Spleen (tissue), 11 donors: ENCODE measurements around the gene RERE. TPM values are rescaled to one million over a fixed set of nuclear protein-coding genes. Genes with fewer than 3 reads are reported as not detected.

ENCODE experiments used
- DNase-seq: peaks from one replicate; pipeline ENCODE4 v3.0.0-alpha.2; 2020
- H3K27ac ChIP-seq, 8 donors: fragments of 200-600 bp; sonication (generic) in 7 of 8; 1 replicate in 4 of 8; 2 replicates in 4 of 8; pipeline versions ENCODE4 v1.5.0 to v1.8.0; 2016 to 2021; ENCODE audit warnings: inconsistent platforms in 4 of 8, mild to moderate bottlenecking in 4 of 8, moderate library complexity in 1 of 8
- H3K27me3 ChIP-seq, 7 donors: fragments of 200-600 bp; sonication (generic) in 6 of 7; replicated peaks in 1 of 7; 1 replicate in 4 of 7; 2 replicates in 3 of 7; pipeline versions ENCODE4 v1.5.0 to v1.8.0; 2016 to 2021; ENCODE audit warnings: inconsistent platforms in 3 of 7, mild to moderate bottlenecking in 1 of 7
- H3K36me3 ChIP-seq, 6 donors: fragments of 200-600 bp; sonication (generic) in 5 of 6; 1 replicate in 4 of 6; 2 replicates in 2 of 6; pipeline versions ENCODE4 v1.5.0 to v1.8.0; 2016 to 2021; ENCODE audit warnings: inconsistent platforms in 2 of 6
- H3K4me1 ChIP-seq, 6 donors: fragments of 200-600 bp; sonication (generic) in 5 of 6; 1 replicate in 3 of 6; 2 replicates in 3 of 6; pipeline versions ENCODE4 v1.5.0 to v1.8.0; 2016 to 2021; ENCODE audit warnings: inconsistent platforms in 3 of 6
- H3K4me3 ChIP-seq, 8 donors: fragments of 200-600 bp; sonication (generic) in 7 of 8; 1 replicate in 4 of 8; 2 replicates in 4 of 8; pipeline versions ENCODE4 v1.5.0 to v1.8.0; 2016 to 2021; ENCODE audit warnings: inconsistent platforms in 4 of 8, mild to moderate bottlenecking in 4 of 8, moderate library complexity in 2 of 8
- H3K9me3 ChIP-seq, 8 donors: fragments of 200-600 bp; sonication (generic) in 7 of 8; 1 replicate in 4 of 8; 2 replicates in 4 of 8; pipeline versions ENCODE4 v1.5.0 to v1.8.0; 2016 to 2021; ENCODE audit warnings: inconsistent platforms in 4 of 8
- POLR2A ChIP-seq, 3 donors: fragments of 450-650 bp; IDR thresholded peaks; one replicate each; pipeline ENCODE4 v1.5.1; 2017; ENCODE audit warnings: antibody characterized with exemption in 3 of 3, mild to moderate bottlenecking in 1 of 3
- POLR2AphosphoS5 ChIP-seq, 3 donors: sonication (generic); formaldehyde crosslinking; IDR thresholded peaks; one replicate each; pipeline ENCODE4 v1.5.1; 2017; ENCODE audit warnings: antibody characterized with exemption in 3 of 3
- WGBS, 5 donors: extraction: QIAGEN DNeasy Blood & Tissue Kit in 3 of 5; methylation state at CpG; one replicate each; pipeline versions ENCODE4 v1.1.5 to v1.1.7; 2013 to 2018; 5-methylcytosine and 5-hydroxymethylcytosine counted together
- intact Hi-C: fragments of 100-400 bp; cut with DNase I; formaldehyde crosslinking; loops from one replicate; pipeline ENCODE4 v1.15.0; 2023; ENCODE audit warnings: low total_unique reads
- polyA plus RNA-seq, 3 donors: library from polyadenylated mRNA; stranded (reverse); fragments of 200-250 nt; gene quantifications; one replicate each; pipeline ENCODE4 v1.2.1, GENCODE V29; 2013
- total RNA-seq, 7 donors: library from RNA; depleted of rRNA in 3 of 7; stranded (reverse); fragments of >200 nt in 3 of 7; fragmentation: NEBNext Ultra II Directional in 4 of 7; extraction: Animal tissue kit (Norgen Biotek cat#: 25700) in 4 of 7; gene quantifications; one replicate each; pipeline versions ENCODE4 v1.1.0 to v1.2.1, GENCODE V29; 2016 to 2021
- TF ChIP-seq, protein P1 (sequence below), 11 experiments: fragments of 200-600 bp in 7 of 11; fragments of 450-650 bp in 4 of 11; sonication (generic) in 4 of 11; IDR thresholded peaks in 8 of 11; conservative IDR thresholded peaks in 3 of 11; 1 replicate in 7 of 11; 2 replicates in 4 of 11; pipeline versions ENCODE4 v1.4.0 to v1.8.0; 2016 to 2021; ENCODE audit warnings: antibody characterized with exemption in 11 of 11, inconsistent platforms in 4 of 11, mild to moderate bottlenecking in 1 of 11
- donor health status: healthy with polysubstance abuse.
- donor health status: DM: no; HTN: no; CAD: no; lungs with moderate emphysema.
- donor health status: DM: no; HTN: no; CAD: no.
- donor health status: Bipolar disorder and iron deficiency.
- donor health status: healthy.
- donor health status: DM: no; HTN: no; CAD: no.
- donor health status: DM: yes; HTN: yes; CAD: no.

Gene RERE
- total and polyA plus RNA-seq, 10 donors = 10.3 to 149 (median 117) TPM

DNA sequence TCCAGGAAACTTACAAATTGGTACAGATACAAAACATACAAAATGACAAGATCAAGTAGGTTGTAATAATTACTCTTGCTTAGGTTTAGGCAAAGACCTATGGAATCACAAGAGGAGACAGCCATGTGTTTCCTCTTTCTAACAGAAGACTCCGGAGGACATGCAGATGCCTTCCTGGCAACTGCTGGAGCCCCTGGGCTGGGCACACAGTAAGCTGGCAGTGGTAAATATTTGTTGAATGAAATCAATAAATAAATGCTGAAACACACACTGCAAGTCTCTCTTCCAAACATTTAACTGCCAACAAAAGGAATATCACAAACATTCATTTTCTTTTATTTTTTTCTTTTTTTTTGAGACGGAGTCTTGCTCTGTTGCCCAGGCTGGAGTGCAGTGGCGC is 350.1 kb downstream of the RERE start:
- Histone ChIP-seq H3K27me3 (no peaks in the 10 kb centered on the region), H3K4me1 (peaks cover 24 to 62% (median 42%) of the 10 kb centered on the region in 6 donors), H3K36me3 (peaks cover 0 to 23% (median 2%) of the 10 kb centered on the region in 6 donors), H3K4me3 (no peak overlapping the region), H3K9me3 (no peaks in the 10 kb centered on the region), H3K27ac (no peak overlapping the region)
- TF ChIP-seq, protein P1, sequence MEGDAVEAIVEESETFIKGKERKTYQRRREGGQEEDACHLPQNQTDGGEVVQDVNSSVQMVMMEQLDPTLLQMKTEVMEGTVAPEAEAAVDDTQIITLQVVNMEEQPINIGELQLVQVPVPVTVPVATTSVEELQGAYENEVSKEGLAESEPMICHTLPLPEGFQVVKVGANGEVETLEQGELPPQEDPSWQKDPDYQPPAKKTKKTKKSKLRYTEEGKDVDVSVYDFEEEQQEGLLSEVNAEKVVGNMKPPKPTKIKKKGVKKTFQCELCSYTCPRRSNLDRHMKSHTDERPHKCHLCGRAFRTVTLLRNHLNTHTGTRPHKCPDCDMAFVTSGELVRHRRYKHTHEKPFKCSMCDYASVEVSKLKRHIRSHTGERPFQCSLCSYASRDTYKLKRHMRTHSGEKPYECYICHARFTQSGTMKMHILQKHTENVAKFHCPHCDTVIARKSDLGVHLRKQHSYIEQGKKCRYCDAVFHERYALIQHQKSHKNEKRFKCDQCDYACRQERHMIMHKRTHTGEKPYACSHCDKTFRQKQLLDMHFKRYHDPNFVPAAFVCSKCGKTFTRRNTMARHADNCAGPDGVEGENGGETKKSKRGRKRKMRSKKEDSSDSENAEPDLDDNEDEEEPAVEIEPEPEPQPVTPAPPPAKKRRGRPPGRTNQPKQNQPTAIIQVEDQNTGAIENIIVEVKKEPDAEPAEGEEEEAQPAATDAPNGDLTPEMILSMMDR (IDR thresholded peaks at IDR 0.05 in 8 of 11, conservative IDR thresholded peaks at IDR 0.05 in 3 of 11) = no peak
- TF ChIP-seq POLR2AphosphoS5 (IDR thresholded peaks at IDR 0.05) (no peak), POLR2A (IDR thresholded peaks at IDR 0.05) (no peak)
- intact Hi-C loops = no loop called here
- DNase-seq = no peak
- 69 to 75% (median 70%) methylated on average over 3 of the region's 3 CpGs for WGBS, 5 donors

DNA sequence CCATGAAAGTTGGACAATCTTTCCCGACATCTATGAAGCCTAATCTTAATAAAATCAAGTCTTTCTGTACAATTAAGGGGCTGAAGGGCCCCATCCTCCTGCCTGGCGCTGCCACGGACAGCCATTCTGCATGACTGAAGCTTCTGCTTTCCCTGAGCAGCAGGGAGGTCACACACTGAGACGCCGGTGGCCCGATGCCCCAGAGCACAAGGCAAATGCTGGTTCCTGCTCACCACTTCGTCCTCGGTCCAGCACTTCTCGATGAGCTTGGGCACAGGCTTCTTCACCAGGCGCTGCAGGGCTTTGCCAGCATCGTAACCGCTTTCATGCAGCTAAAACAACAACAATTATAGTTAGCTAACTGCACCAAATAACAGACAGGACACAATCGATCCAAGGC is 351.7 kb downstream of the RERE start:
- H3K36me3 ChIP-seq = peaks cover 0 to 27% (median 2%) of the 10 kb centered on the region in 6 donors
- TF ChIP-seq, protein P1 (IDR thresholded peaks at IDR 0.05 in 8 of 11, conservative IDR thresholded peaks at IDR 0.05 in 3 of 11) = no peak
- peak in 2 of 3 donors; percentile 38 to 48 for TF ChIP-seq POLR2AphosphoS5 (IDR thresholded peaks at IDR 0.05)
- H3K4me3 ChIP-seq = no peak overlapping the region
- WGBS, 5 donors = 53 to 70% (median 58%) methylated on average over 13 of the region's 13 CpGs
- intact Hi-C loops = no loop called here
- H3K27me3 ChIP-seq = no peaks in the 10 kb centered on the region
- H3K27ac ChIP-seq = peak overlapping the region in 7 of 8 donors; percentile 3 to 78 (median 64)
- peaks cover 33 to 68% (median 53%) of the 10 kb centered on the region in 6 donors for H3K4me1 ChIP-seq
- no peaks in the 10 kb centered on the region for H3K9me3 ChIP-seq
- DNase-seq = peak; percentile 83

DNA sequence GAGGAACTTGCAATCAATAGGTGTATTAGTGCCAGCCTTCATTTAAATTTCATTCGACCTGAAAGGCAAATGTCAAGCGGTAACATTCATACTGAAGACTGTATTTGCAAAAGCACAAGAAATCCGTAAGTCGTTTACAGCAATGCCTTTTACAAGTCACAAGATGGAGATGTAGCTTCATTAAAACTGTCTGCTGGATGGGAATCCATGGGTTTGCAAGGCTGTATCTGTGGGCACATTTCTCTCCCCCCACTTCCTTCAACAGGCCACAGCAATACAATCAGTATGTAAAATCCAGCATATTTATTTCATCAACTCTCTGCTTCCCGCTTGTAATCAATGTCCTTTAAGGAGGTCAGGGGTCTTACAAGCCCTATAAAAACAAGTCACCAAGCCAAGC is 352.4 kb downstream of the RERE start:
- intact Hi-C loops = no loop called here
- peak overlapping the region in 7 of 8 donors; percentile 3 to 80 (median 73) for H3K27ac ChIP-seq
- DNase-seq = no peak
- no peaks in the 10 kb centered on the region for H3K9me3 ChIP-seq
- H3K36me3 ChIP-seq = peaks cover 0 to 27% (median 2%) of the 10 kb centered on the region in 6 donors
- no peak overlapping the region for H3K4me3 ChIP-seq
- H3K4me1 ChIP-seq = peaks cover 33 to 74% (median 56%) of the 10 kb centered on the region in 6 donors
- 75 to 82% (median 76%) methylated on average over 5 of the region's 5 CpGs for WGBS, 5 donors
- TF ChIP-seq, protein P1 (IDR thresholded peaks at IDR 0.05 in 8 of 11, conservative IDR thresholded peaks at IDR 0.05 in 3 of 11) = no peak
- TF ChIP-seq POLR2AphosphoS5 (IDR thresholded peaks at IDR 0.05) = no peak
- TF ChIP-seq POLR2A (IDR thresholded peaks at IDR 0.05) = no peak
- H3K27me3 ChIP-seq = no peaks in the 10 kb centered on the region

DNA sequence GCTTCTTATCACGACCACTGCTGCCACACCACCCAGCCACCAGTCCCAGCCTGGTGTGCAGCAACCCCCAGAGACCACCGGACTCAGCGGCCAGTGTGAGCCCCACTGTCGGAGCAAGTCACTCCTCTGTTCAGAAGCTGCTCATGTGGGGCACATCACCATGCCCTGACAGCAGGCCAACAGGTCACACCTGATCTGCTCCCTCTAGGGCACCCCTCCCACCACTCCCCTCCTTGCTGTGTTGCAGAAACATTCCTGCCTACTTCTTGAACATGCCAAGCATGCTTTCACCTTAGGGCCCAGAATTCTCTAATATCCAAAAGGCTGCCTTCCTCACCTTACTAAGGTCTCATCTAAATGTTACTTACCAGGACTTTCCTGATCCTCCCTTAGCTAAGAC is 353.1 kb downstream of the RERE start:
- Histone ChIP-seq H3K4me3 (no peak overlapping the region), H3K9me3 (no peaks in the 10 kb centered on the region), H3K4me1 (peaks cover 33 to 80% (median 57%) of the 10 kb centered on the region in 6 donors), H3K36me3 (peaks cover 0 to 27% (median 2%) of the 10 kb centered on the region in 6 donors), H3K27me3 (no peaks in the 10 kb centered on the region), H3K27ac (peak overlapping the region; percentile 3 to 80 (median 75))
- 75 to 89% (median 87%) methylated on average over 4 of the region's 4 CpGs for WGBS, 5 donors
- intact Hi-C loops = no loop called here
- TF ChIP-seq POLR2A (IDR thresholded peaks at IDR 0.05) (no peak), POLR2AphosphoS5 (IDR thresholded peaks at IDR 0.05) (no peak)
- TF ChIP-seq, protein P1 (IDR thresholded peaks at IDR 0.05 in 8 of 11, conservative IDR thresholded peaks at IDR 0.05 in 3 of 11) = no peak
- DNase-seq = no peak
